Chondrocyte (in vitro differentiated cells): ENCODE measurements around the gene MXI1. TPM values are rescaled to one million over a fixed set of nuclear protein-coding genes. Genes with fewer than 3 reads are reported as not detected.
A peak's percentile ranks its signal among the peaks of the same experiment; 100 is the strongest.

ENCODE experiments used
- DNase-seq: peaks from one replicate; pipeline ENCODE4 v3.0.0; 2021; ENCODE audit warnings: mixed read lengths, low spot score
- H3K27ac Mint-ChIP-seq: one replicate; pipeline ENCODE4 v1.8.0; 2021; ENCODE audit warnings: mild to moderate bottlenecking, moderate library complexity, mixed read lengths; ENCODE audit not compliant: unreplicated experiment
- H3K27me3 Mint-ChIP-seq: 2 replicates; pipeline ENCODE4 v1.8.0; 2021; ENCODE audit warnings: low read depth, mixed read lengths
- H3K36me3 Mint-ChIP-seq: 2 replicates; pipeline ENCODE4 v1.8.0; 2021; ENCODE audit warnings: low read depth, mixed read lengths
- H3K4me1 Mint-ChIP-seq: 2 replicates; pipeline ENCODE4 v1.8.0; 2021; ENCODE audit warnings: low read depth, mild to moderate bottlenecking, mixed read lengths
- H3K4me3 Mint-ChIP-seq: one replicate; pipeline ENCODE4 v1.8.0; 2021; ENCODE audit warnings: mild to moderate bottlenecking, moderate library complexity, mixed read lengths; ENCODE audit not compliant: unreplicated experiment
- H3K9me3 Mint-ChIP-seq: 2 replicates; pipeline ENCODE4 v1.8.0; 2021; ENCODE audit warnings: low read depth, mixed read lengths
- total RNA-seq: library from RNA; stranded (reverse); gene quantifications from 3 replicates; pipeline ENCODE4 v1.2.1, GENCODE V29; 2021
- TF ChIP-seq, protein P1 (sequence below): fragments of 200-600 bp; sonication (generic); IDR thresholded peaks from 2 replicates; pipeline ENCODE4 v1.5.0; 2021; ENCODE audit warnings: antibody characterized with exemption, mild to moderate bottlenecking, moderate library complexity

Gene MXI1
- total RNA-seq, 1 donor from 2014 or later = 26.8 TPM

DNA sequence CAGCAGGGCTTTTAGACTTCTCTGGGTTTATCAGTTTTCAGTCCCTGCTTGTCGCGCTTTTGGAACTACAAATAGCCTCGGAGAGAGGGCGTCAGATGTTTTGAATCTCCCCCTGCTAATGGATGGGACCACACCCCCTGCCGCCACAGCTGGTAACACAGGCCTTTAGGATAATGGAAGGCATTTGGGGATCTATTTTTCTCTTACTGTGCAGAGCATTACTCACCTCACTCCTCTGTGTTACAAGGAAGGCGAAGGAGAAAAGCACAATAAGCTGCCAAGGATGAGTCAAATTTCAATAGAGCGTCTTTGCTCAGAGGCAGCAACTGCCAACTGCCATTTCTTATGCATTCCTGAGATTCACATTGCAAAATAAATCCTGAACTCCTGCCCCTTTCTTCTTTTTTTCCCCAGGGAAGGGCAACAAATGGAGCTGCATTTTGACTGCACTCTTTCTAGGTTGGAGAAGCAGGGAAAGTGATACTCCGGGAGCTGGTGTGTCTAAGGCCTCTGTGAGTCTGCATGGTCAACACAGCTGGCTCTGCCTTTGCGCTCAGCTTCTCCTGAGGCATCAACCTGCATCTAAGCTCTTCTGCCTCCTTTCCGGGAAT is 128.8 kb downstream of the MXI1 start:
- no peak overlapping the region for H3K4me3 Mint-ChIP-seq
- H3K9me3 Mint-ChIP-seq = peaks cover 5% of the 10 kb centered on the region
- TF ChIP-seq, protein P1, sequence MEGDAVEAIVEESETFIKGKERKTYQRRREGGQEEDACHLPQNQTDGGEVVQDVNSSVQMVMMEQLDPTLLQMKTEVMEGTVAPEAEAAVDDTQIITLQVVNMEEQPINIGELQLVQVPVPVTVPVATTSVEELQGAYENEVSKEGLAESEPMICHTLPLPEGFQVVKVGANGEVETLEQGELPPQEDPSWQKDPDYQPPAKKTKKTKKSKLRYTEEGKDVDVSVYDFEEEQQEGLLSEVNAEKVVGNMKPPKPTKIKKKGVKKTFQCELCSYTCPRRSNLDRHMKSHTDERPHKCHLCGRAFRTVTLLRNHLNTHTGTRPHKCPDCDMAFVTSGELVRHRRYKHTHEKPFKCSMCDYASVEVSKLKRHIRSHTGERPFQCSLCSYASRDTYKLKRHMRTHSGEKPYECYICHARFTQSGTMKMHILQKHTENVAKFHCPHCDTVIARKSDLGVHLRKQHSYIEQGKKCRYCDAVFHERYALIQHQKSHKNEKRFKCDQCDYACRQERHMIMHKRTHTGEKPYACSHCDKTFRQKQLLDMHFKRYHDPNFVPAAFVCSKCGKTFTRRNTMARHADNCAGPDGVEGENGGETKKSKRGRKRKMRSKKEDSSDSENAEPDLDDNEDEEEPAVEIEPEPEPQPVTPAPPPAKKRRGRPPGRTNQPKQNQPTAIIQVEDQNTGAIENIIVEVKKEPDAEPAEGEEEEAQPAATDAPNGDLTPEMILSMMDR = peak; percentile 64
- no peak for DNase-seq
- H3K27ac Mint-ChIP-seq = peak overlapping the region; percentile 60
- H3K4me1 Mint-ChIP-seq = peaks cover 29% of the 10 kb centered on the region
- H3K36me3 Mint-ChIP-seq = no peaks in the 10 kb centered on the region
- H3K27me3 Mint-ChIP-seq = no peaks in the 10 kb centered on the region

Other genes with a start within 250 kb of the MXI1 start
- 75.1 to 135 TPM (median 80.8 TPM) in 3 replicates for gene ADD3, start 199.6 kb upstream of the MXI1 start, total RNA-seq
- gene SMNDC1, start 97.3 kb downstream of the MXI1 start, total RNA-seq = 24.9 to 27.5 TPM (median 26.2 TPM) in 3 replicates